SK-N-SH treated with all-trans-retinoic acid at 6 μM for 48 hours (cell line): ENCODE data around the gene UGP2.

Source experiments
- ATAC-seq: fragments of 200-7000 bp; cut with Tn5 transposase; 3 replicates; pipeline ENCODE4 v1.9.1; 2020; ENCODE audit warnings: mild to moderate bottlenecking, moderate library complexity
- ARNTL ChIP-seq: fragments of 450-650 bp; formaldehyde crosslinking; IDR thresholded peaks from 2 replicates; pipeline ENCODE4 v1.5.0; 2020; ENCODE audit warnings: low read depth, mild to moderate bottlenecking, moderate library complexity, borderline replicate concordance
- BACH2 ChIP-seq: fragments of 250-450 bp; sonication (Bioruptor Pico); IDR thresholded peaks from 2 replicates; pipeline ENCODE4 v1.9.0; 2021; ENCODE audit warnings: mild to moderate bottlenecking, borderline replicate concordance
- CREB5 ChIP-seq: fragments of 250-450 bp; sonication (Bioruptor Pico); IDR thresholded peaks from 2 replicates; pipeline ENCODE4 v1.5.1; 2020; ENCODE audit warnings: low read depth, mild to moderate bottlenecking, moderate library complexity
- CSDC2 ChIP-seq: fragments of 250-450 bp; sonication (Bioruptor Pico); IDR thresholded peaks from 2 replicates; pipeline ENCODE4 v1.5.0; 2020; ENCODE audit warnings: mild to moderate bottlenecking, moderate library complexity
- CSRNP3 ChIP-seq: fragments of 250-450 bp; sonication (Bioruptor Pico); IDR thresholded peaks from 2 replicates; pipeline ENCODE4 v1.5.1; 2021; ENCODE audit warnings: mild to moderate bottlenecking, moderate library complexity
- ESRRG ChIP-seq: fragments of 250-450 bp; sonication (Bioruptor Pico); IDR thresholded peaks from 2 replicates; pipeline ENCODE4 v1.6.1; 2021; ENCODE audit warnings: mild to moderate bottlenecking
- GLIS3 ChIP-seq: fragments of 250-450 bp; sonication (Bioruptor Pico); IDR thresholded peaks from 2 replicates; pipeline ENCODE4 v1.5.0; 2020; ENCODE audit warnings: mild to moderate bottlenecking, moderate library complexity
- ISL1 ChIP-seq: fragments of 250-450 bp; sonication (Bioruptor Pico); IDR thresholded peaks from 2 replicates; pipeline ENCODE4 v2.1.2; 2022; ENCODE audit warnings: mild to moderate bottlenecking, moderate library complexity
- OSR1 ChIP-seq: fragments of 250-450 bp; sonication (Bioruptor Pico); IDR thresholded peaks from 2 replicates; pipeline ENCODE4 v1.8.0; 2022; ENCODE audit warnings: moderate library complexity, mild to moderate bottlenecking, inconsistent platforms
- PATZ1 ChIP-seq: fragments of 250-450 bp; sonication (Bioruptor Pico); IDR thresholded peaks from 2 replicates; pipeline ENCODE4 v1.8.0; 2020; ENCODE audit warnings: mild to moderate bottlenecking, moderate library complexity, borderline replicate concordance
- POU6F1 ChIP-seq: fragments of 250-450 bp; sonication (Bioruptor Pico); IDR thresholded peaks from 2 replicates; pipeline ENCODE4 v1.8.0; 2021; ENCODE audit warnings: low read depth, mild to moderate bottlenecking, moderate library complexity, borderline replicate concordance
- PPARA ChIP-seq: fragments of 250-450 bp; sonication (Bioruptor Pico); IDR thresholded peaks from 2 replicates; pipeline ENCODE4 v1.5.0; 2020; ENCODE audit warnings: mild to moderate bottlenecking, borderline replicate concordance
- RARB ChIP-seq: fragments of 250-450 bp; sonication (Bioruptor Pico); IDR thresholded peaks from 2 replicates; pipeline ENCODE4 v1.8.0; 2021; ENCODE audit warnings: mild to moderate bottlenecking, moderate library complexity
- SNAI2 ChIP-seq: fragments of 250-450 bp; sonication (Bioruptor Pico); IDR thresholded peaks from 2 replicates; pipeline ENCODE4 v1.5.0; 2020; ENCODE audit warnings: mild to moderate bottlenecking, moderate library complexity
- TCF4 ChIP-seq: fragments of 250-450 bp; sonication (Bioruptor Pico); IDR thresholded peaks from 2 replicates; pipeline ENCODE4 v1.8.0; 2021; ENCODE audit warnings: mild to moderate bottlenecking, moderate library complexity, borderline replicate concordance
- TOX ChIP-seq: fragments of 250-450 bp; sonication (Bioruptor Pico); IDR thresholded peaks from 2 replicates; pipeline ENCODE4 v1.8.0; 2021; ENCODE audit warnings: mild to moderate bottlenecking, moderate library complexity, borderline replicate concordance
- TSHZ2 ChIP-seq: fragments of 250-450 bp; sonication (Bioruptor Pico); IDR thresholded peaks from 2 replicates; pipeline ENCODE4 v1.5.0; 2020; ENCODE audit warnings: mild to moderate bottlenecking, moderate library complexity
- ZC3H10 ChIP-seq: fragments of 250-450 bp; sonication (Bioruptor Pico); IDR thresholded peaks from 2 replicates; pipeline ENCODE4 v1.5.1; 2021; ENCODE audit warnings: mild to moderate bottlenecking, moderate library complexity
- ZFP3 ChIP-seq: fragments of 250-450 bp; sonication (Bioruptor Pico); IDR thresholded peaks from 2 replicates; pipeline ENCODE4 v1.5.0; 2020; ENCODE audit warnings: mild to moderate bottlenecking, moderate library complexity
- ZNF565 ChIP-seq: fragments of 450-650 bp; formaldehyde crosslinking; conservative IDR thresholded peaks from 2 replicates; pipeline ENCODE4 v1.5.0; 2020; ENCODE audit warnings: low read depth, mild to moderate bottlenecking, moderate library complexity
- ZNF70 ChIP-seq: fragments of 450-650 bp; formaldehyde crosslinking; IDR thresholded peaks from 2 replicates; pipeline ENCODE4 v1.5.0; 2020; ENCODE audit warnings: mild to moderate bottlenecking, moderate library complexity
- ZNF8 ChIP-seq: fragments of 450-650 bp; formaldehyde crosslinking; IDR thresholded peaks from 2 replicates; pipeline ENCODE4 v1.5.0; 2020; ENCODE audit warnings: mild to moderate bottlenecking, moderate library complexity

UGP2 gene

GRCh38 chr2:63841254-63842022 lies at the start of gene UGP2:
TSS of gene UGP2 (plus strand) at chr2:63841896. CDS start at chr2:63842186, 290 bp downstream.
- no peak for TF ChIP-seq ESRRG (CRISPR knock-in tag)
- no peak for TF ChIP-seq ZC3H10
- peak; percentile 94 for TF ChIP-seq PATZ1 (CRISPR knock-in tag)
- TF ChIP-seq ZNF70 (CRISPR knock-in tag), result peak; percentile 22; the same call in 1 of the 2 replicates
- no peak for TF ChIP-seq OSR1 (CRISPR knock-in tag)
- TF ChIP-seq CREB5, result no peak
- 0 out of 2 replicates have a peak, but pooled peaks have one; percentile 12 for TF ChIP-seq ARNTL
- TF ChIP-seq PPARA (CRISPR knock-in tag), result no peak
- no peak for TF ChIP-seq GLIS3 (CRISPR knock-in tag)
- no peak for TF ChIP-seq ZFP3
- TF ChIP-seq RARB (CRISPR knock-in tag), result no peak
- TF ChIP-seq CSDC2 (CRISPR knock-in tag), result no peak
- no peak for TF ChIP-seq ZNF8 (CRISPR knock-in tag)
- no peak for TF ChIP-seq CSRNP3 (CRISPR knock-in tag)
- no peak for TF ChIP-seq SNAI2 (CRISPR knock-in tag)
- TF ChIP-seq TOX, result no peak
- TF ChIP-seq TSHZ2, result no peak
- no peak for TF ChIP-seq ISL1 (CRISPR knock-in tag)

GRCh38 chr2:63792530-63792929 lies 49.2 kb upstream of the UGP2 start:
- TF ChIP-seq ISL1 (CRISPR knock-in tag) (no peak), ESRRG (CRISPR knock-in tag) (no peak)

More at GRCh38 chr2:63841254-63842022, at the start of gene UGP2:
- peak; percentile 88 for ATAC-seq

GRCh38 chr2:63796366-63796765 lies 45.3 kb upstream of the UGP2 start:
- TF ChIP-seq ZFP3, result no peak
- TF ChIP-seq TCF4 (CRISPR knock-in tag), result no peak
- no peak for TF ChIP-seq ZNF565 (CRISPR knock-in tag)
- no peak for TF ChIP-seq ISL1 (CRISPR knock-in tag)
- TF ChIP-seq OSR1 (CRISPR knock-in tag), result no peak
- no peak for TF ChIP-seq TOX
- no peak for TF ChIP-seq ZNF8 (CRISPR knock-in tag)
- TF ChIP-seq PATZ1 (CRISPR knock-in tag), result no peak
- no peak for TF ChIP-seq ESRRG (CRISPR knock-in tag)
- no peak for TF ChIP-seq POU6F1
- no peak for TF ChIP-seq CSRNP3 (CRISPR knock-in tag)
- no peak for TF ChIP-seq SNAI2 (CRISPR knock-in tag)
- no peak for TF ChIP-seq BACH2 (CRISPR knock-in tag)
- no peak for TF ChIP-seq CSDC2 (CRISPR knock-in tag)
- TF ChIP-seq CREB5, result no peak
- TF ChIP-seq, all 23 proteins: peak for 0
- no peak for ATAC-seq

More at GRCh38 chr2:63792530-63792929, 49.2 kb upstream of the UGP2 start:
- peak; percentile 68 for ATAC-seq
